MM.1S (cell line): ENCODE results near the gene C11orf91.

Experiments used
- EZH2 ChIP-seq: fragments of 300-600 bp; sonication (generic); optimal IDR thresholded peaks from 2 replicates; pipeline ENCODE3; 2017; ENCODE audit warnings: low read depth, mild to moderate bottlenecking, antibody characterized with exemption, low read length, mixed read lengths
- TF ChIP-seq, protein P1 (sequence below): fragments of 300-600 bp; sonication (generic); IDR thresholded peaks from 2 replicates; pipeline ENCODE4 v1.5.1; 2016; ENCODE audit warnings: antibody characterized with exemption, low read length, mixed read lengths

- TF ChIP-seq, protein P1, sequence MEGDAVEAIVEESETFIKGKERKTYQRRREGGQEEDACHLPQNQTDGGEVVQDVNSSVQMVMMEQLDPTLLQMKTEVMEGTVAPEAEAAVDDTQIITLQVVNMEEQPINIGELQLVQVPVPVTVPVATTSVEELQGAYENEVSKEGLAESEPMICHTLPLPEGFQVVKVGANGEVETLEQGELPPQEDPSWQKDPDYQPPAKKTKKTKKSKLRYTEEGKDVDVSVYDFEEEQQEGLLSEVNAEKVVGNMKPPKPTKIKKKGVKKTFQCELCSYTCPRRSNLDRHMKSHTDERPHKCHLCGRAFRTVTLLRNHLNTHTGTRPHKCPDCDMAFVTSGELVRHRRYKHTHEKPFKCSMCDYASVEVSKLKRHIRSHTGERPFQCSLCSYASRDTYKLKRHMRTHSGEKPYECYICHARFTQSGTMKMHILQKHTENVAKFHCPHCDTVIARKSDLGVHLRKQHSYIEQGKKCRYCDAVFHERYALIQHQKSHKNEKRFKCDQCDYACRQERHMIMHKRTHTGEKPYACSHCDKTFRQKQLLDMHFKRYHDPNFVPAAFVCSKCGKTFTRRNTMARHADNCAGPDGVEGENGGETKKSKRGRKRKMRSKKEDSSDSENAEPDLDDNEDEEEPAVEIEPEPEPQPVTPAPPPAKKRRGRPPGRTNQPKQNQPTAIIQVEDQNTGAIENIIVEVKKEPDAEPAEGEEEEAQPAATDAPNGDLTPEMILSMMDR, result no peak
- no peak for TF ChIP-seq EZH2
These were observed 12.7 kb upstream of the C11orf91 start for GRCh38 chr11:33713151-33713855.
